ENCODE data around the gene GPC6. TPM values are rescaled to one million over a fixed set of nuclear protein-coding genes. Genes with fewer than 3 reads are reported as not detected.

GPC6 gene
- total and polyA plus RNA-seq, 2 donors (not counting 3 experiments of a cell fraction or from before 2014, with no cell fraction given): 0.01 TPM; not detected in 1

- dilution Hi-C loops (cut with MboI; ENCODE audit: extremely low pct_ligation_motif_present, low sequenced_read_pairs): no loop called here
- no peak for FAIRE-seq
- no peak overlapping the region for H3K4me2 ChIP-seq (ENCODE audit: insufficient read depth, low read length)
These were observed 1104.0 kb downstream of the GPC6 start for GRCh38 chr13:94330552-94331071.

More at GRCh38 chr13:94330552-94331071, 1104.0 kb downstream of the GPC6 start:
- intact Hi-C loops (cut with micrococcal nuclease): no loop called here
- Histone ChIP-seq H4K20me1 (replicated peaks; ENCODE audit: control insufficient read depth, extremely low read depth, insufficient read depth, low read length) (no peaks in the 10 kb centered on the region), H3K4me1 (ENCODE audit: control insufficient read depth, extremely low read depth, insufficient read depth, low read length) (peaks cover 2% of the 10 kb centered on the region), H3K79me2 (ENCODE audit: control insufficient read depth, insufficient read depth, low read length) (no peaks in the 10 kb centered on the region), H2AFZ (ENCODE audit: low read depth, low read length) (no peak overlapping the region), H3K27ac (ENCODE audit: insufficient read depth, low read depth, low read length) (no peak overlapping the region), H3K9me3 (replicated peaks; ENCODE audit: control insufficient read depth, insufficient read depth, low read length) (no peaks in the 10 kb centered on the region), H3K9ac (replicated peaks; ENCODE audit: extremely low read depth, insufficient read depth, low read length) (no peak overlapping the region), H3K4me3 (replicated peaks in 1 of 3; ENCODE audit: insufficient read depth in 1 of 3, low read depth in 1 of 3, low read length in 3 of 3) (no peak overlapping the region), H3K27me3 (ENCODE audit: control insufficient read depth in 2 of 2, insufficient read depth in 2 of 2, low read length in 2 of 2) (peaks cover 0 to 3% of the 10 kb centered on the region in 2 experiments), H3K9me1 (replicated peaks; ENCODE audit: control insufficient read depth, extremely low read depth, insufficient read depth, low read length) (no peaks in the 10 kb centered on the region), H3K36me3 (ENCODE audit: control insufficient read depth in 2 of 2, extremely low read depth in 1 of 2, insufficient read depth in 2 of 2, low read length in 2 of 2) (no peaks in the 10 kb centered on the region)
- CTCF ChIA-PET: no interaction called here
- BruUV-seq (replicated peaks): no TSS peak
- no peak for DNase-seq (ENCODE audit: low read depth, low spot score)
- TF ChIP-seq EZH2 (IDR thresholded peaks at IDR 0.05; ENCODE audit: borderline replicate concordance, low read depth, low read length, severe bottlenecking) (no peak), POLR2A (IDR thresholded peaks at IDR 0.05; ENCODE audit: low read depth, low read length) (no peak), JUN (IDR thresholded peaks at IDR 0.05; ENCODE audit: borderline replicate concordance, insufficient read depth, insufficient read length, low read depth) (no peak), GATA2 (IDR thresholded peaks at IDR 0.05; ENCODE audit: insufficient read depth, insufficient read length, low read depth, low read length) (no peak), POLR2AphosphoS5 (IDR thresholded peaks at IDR 0.05; ENCODE audit: insufficient read depth, low read depth, low read length) (no peak), FOS (IDR thresholded peaks at IDR 0.05; ENCODE audit: borderline replicate concordance, insufficient read depth, low read length) (no peak), MAX (IDR thresholded peaks at IDR 0.05; ENCODE audit: insufficient read depth, insufficient read length) (no peak), MYC (IDR thresholded peaks at IDR 0.05; ENCODE audit: low read depth, low read length) (no peak), CTCF (IDR thresholded peaks at IDR 0.05; ENCODE audit: extremely low read depth in 1 of 2, insufficient read depth in 1 of 2, low read depth in 1 of 2, low read length in 2 of 2) (no peak)
- POLR2A ChIA-PET: interaction anchor here (0.6 kb wide), 1 partner anchor 37 kb away, joined by 3 read pairs; no protein-coding TSS in a partner anchor

Data from endothelial cell of umbilical vein (primary cell).